HG02870 (cell line): Measurements from ENCODE around the gene EMP3.

ENCODE experiments used
- ATAC-seq: cut with Tn5 transposase; IDR thresholded peaks from one replicate; pipeline ENCODE4 v1.9.1; 2021; ENCODE audit warnings: mild to moderate bottlenecking, moderate library complexity; ENCODE audit not compliant: unreplicated experiment

The EMP3 gene

GRCh38 chr19:48344892-48345291, 19.5 kb downstream of the EMP3 start:
- no peak for ATAC-seq

GRCh38 chr19:48346191-48346590, 20.8 kb downstream of the EMP3 start:
- no peak for ATAC-seq

GRCh38 chr19:48348045-48348444, 22.7 kb downstream of the EMP3 start:
- ATAC-seq: no peak

- no peak for ATAC-seq
Observed at GRCh38 chr19:48348737-48349136, 23.4 kb downstream of the EMP3 start.

DNA sequence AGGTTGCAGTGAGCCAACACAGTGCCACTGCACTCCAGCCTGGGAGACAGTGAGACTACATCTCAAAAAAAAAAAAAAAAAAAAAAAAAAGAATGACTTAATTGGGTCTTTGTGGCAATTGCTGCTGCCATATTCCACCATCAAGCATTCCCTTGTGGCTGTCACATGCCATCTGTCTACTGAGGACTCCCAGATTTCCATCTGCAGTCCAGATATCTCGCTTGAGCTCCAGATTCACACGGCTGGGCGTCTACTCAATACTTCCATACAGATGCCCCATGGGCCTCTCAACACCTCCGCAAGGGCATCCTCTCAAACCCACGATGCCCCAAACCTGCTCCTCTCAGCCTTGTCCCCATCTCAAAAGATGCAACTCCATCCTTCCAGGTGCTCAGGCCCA, 25.5 kb downstream of the EMP3 start:
- no peak for ATAC-seq

DNA sequence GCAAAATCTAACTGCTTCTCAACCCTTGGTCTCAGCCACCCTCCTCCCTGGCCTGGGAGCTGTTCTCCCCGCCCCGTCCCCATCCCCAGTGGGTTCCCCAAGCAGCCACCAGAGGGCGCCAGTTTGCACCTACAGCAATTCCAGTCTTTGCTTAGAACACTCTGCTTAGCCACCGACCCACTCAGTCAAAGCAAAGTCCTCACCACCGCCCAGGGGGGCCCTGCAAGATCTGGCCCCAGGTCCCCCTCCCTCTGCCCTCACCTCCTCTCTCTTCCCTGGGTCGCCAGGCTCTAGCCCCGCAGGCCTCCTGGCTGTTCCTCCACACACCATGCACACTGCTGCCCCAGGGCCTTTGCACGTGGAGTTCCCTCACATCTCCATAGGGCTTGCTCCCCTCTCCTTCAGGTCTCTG, 26.0 kb downstream of the EMP3 start:
- no peak for ATAC-seq

GRCh38 chr19:48353677-48354076, 28.3 kb downstream of the EMP3 start:
- no peak for ATAC-seq

- ATAC-seq: no peak
Observed at GRCh38 chr19:48354332-48354992, 29.1 kb downstream of the EMP3 start.

DNA sequence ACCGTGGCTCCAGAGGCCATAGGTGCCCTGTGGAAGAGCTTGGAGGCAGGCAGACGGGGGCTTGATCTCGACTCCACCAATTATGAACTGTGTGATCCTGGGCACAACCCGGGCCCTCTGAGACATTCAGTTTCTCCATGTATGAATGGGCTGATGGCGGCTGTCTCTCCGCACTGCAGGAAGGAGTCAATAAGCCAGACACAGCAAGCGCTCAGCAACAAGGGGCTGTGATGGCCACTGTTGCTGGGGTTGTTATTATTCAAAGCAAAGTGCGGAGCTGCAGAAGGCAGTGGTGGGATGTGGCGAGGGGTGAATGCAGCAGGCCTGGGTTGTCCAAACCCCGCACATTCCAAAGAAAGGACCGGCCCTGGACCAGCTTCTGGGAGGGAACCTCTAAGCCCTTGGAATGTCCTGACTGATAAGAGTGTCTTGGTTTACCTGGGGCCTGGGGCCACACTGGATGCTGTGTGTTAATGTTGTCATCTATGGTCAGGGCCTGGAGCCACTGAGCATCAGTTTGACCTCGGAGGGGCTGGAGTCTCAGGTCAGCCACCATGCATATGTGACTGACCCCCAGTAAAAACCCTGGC, 30.1 kb downstream of the EMP3 start:
- ATAC-seq: no peak

- no peak for ATAC-seq
Observed at GRCh38 chr19:48359123-48359522, 33.8 kb downstream of the EMP3 start.

GRCh38 chr19:48361912-48362311, 36.6 kb downstream of the EMP3 start:
- ATAC-seq: no peak

- ATAC-seq: peak; percentile 41
Observed at GRCh38 chr19:48362716-48363499, 37.6 kb downstream of the EMP3 start.

DNA sequence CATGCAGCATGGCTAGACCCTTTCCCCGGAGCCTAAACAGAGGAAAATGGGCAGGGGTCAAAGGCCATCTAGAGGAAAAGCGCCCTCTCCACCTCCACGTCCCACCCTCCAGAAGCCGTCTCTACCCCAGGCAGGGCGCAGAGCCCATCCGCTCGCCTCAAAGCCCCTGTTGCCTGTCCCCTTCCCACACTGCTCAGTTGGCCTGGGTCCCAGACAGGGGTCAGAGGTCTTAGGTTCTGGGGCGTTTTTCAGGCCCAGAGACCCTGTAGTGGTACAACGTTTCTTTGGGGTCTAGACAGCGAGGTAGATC, 38.1 kb downstream of the EMP3 start:
- ATAC-seq: peak; percentile 1

DNA sequence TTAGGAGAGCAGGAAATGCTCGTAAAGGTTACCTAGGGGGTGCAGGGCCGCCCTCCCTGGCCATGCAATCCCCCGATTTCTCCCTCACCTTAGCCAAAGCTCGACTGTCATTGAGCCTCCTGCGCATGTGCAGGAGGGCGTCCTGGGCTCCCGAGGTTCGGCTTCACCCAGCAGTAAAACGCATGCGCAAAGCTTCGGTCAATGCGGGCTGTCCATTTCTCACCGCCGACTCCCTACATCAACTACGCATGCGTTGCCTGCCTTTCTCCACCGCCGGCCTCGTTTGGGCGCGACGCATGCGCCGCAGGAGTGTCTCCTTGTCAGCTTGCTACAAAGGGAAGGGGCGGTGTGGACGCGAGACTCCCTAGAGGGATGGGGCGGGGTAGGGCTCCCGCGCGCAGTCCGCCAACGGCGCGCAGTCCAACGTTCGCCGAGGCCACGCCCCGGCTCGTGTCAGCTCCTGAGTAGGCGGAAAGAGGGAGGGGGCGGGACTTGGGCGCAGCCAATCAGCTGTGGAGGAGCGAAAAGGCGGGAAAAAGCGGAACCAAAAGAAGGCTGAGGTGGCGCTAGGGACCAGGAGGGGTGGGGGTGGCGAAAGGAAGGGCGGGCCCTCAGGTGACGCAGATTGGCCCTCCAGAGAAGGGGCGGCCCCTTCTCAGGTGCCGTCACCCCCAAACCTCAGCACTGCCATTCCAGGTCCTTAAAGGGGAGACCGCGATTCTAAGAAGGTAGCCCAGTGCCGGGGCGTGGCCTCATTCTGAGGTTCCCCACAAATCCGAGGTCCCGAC, 38.7 kb downstream of the EMP3 start, which contains the start of the genes SYNGR4 and TMEM143:
Gene SYNGR4, plus strand, starts transcription at position 558 of the 788 bp plus-strand sequence. CDS start 1,476 bp downstream, outside the sequence.
Gene TMEM143, minus strand, starts transcription at position 131 of the 788 bp plus-strand sequence. Its CDS starts 20 bp downstream, at position 111.
- ATAC-seq: peak; percentile 84

DNA sequence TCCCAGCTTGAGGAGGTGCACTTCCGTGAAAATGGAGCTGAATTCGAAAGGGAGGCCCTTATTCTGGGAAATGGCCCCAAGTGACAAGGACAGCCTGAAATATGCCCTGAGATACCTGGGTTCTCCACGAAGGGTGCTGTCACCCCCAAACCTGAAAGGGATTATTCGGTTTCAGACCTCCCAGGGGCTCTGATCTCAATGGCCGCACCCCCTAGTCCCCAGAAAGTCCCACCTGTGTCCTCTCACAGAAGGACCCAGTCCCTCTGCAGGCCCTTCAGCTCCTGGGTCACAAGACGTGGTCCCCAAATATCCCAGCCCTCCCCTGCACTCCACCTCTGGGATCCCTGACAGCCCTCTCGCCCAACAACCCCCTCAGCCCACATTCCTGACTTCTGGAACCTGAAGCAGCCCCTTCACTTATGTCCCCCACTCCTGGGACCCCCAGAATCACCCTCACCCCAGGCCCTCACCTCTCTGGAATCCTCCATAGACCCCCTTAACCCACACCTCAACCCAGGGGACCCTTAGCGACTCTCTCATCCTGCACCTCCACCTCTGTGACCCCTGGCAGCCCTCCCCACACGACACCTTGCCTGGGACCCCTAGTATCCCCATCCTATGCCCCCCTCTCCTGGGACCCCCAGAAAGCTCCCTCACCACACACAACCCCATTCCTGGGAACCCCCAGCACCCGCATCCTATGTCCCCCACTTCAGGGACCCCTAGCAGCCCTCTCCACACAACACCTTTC, 39.4 kb downstream of the EMP3 start:
- no peak for ATAC-seq

DNA sequence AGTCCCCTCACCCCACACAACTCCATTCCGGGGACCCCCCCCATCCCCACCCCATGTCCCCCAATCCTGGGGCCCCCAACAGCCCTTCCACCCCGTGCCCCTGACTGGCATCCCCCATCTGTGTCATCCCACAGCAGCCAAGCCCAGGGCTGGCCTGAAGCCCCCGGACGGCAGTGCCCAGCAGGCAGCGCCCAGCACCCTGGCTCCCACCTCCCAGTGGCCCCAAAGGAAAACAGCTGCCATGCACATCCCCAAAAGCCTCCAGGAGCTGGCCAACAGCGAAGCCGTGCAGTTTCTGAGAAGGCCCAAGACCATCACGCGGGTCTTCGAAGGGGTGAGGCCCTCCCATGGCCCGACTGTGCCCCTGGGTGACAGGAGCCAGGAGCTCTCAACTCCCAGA, 40.2 kb downstream of the EMP3 start:
- no peak for ATAC-seq

- no peak for ATAC-seq
Observed at GRCh38 chr19:48367855-48368254, 42.5 kb downstream of the EMP3 start.

GRCh38 chr19:48368936-48369335, 43.6 kb downstream of the EMP3 start:
- ATAC-seq: no peak

GRCh38 chr19:48370955-48371354, 45.6 kb downstream of the EMP3 start:
- ATAC-seq: no peak

- no peak for ATAC-seq
Observed at GRCh38 chr19:48371367-48371766, 46.0 kb downstream of the EMP3 start.
